HCT116 (cell line): Measurements from ENCODE around the gene ABHD10. TPM values are rescaled to one million over a fixed set of nuclear protein-coding genes. Genes with fewer than 3 reads are reported as not detected.

Experiments
- ATAC-seq: fragments of 200-7000 bp; cut with Tn5 transposase; 2 replicates; pipeline ENCODE4 v1.9.1; 2020; ENCODE audit warnings: mild to moderate bottlenecking, moderate library complexity
- BruUV-seq: library from RNA; stranded (reverse); fragments of 400-500 nt; replicated peaks from 2 replicates; lab custom pipeline; 2021; lab: Mats Ljungman, UMichigan
- CTCF ChIA-PET: fragments of 300-600 bp; sonication (Branson Sonifier 250); formaldehyde crosslinking; loops from one replicate; lab custom pipeline; 2021; ENCODE audit warnings: antibody characterized with exemption; lab: Charles Lee
- POLR2A ChIA-PET: fragments of 300-600, 350-600 bp; sonication (Branson Sonifier 250); formaldehyde crosslinking; loops from one replicate; lab custom pipeline; 2021; ENCODE audit warnings: antibody characterized with exemption; lab: Charles Lee
- RAD21 ChIA-PET, 2 experiments: fragments of 300-600 bp; sonication (Branson Sonifier 250); formaldehyde crosslinking; loops; one replicate each; lab custom pipeline; 2023; ENCODE audit warnings: low total read pairs in 2 of 2; ENCODE audit not compliant: uncharacterized antibody in 2 of 2, unreplicated experiment in 2 of 2, low non-redundant PET in 1 of 2; lab: Charles Lee
- DNase-seq: peaks from one replicate; pipeline ENCODE4 v3.0.0-alpha.2; 2010; ENCODE audit warnings: low read depth, low spot score
- H2AFZ ChIP-seq: fragments of 200-600 bp; shearing (Covaris generic), sonication (generic); 2 replicates; pipeline ENCODE4 v1.6.1; 2017; ENCODE audit warnings: low read depth, mixed run types, mixed read lengths, antibody characterized with exemption, low read length; ENCODE audit not compliant: poor library complexity, severe bottlenecking
- H3K27ac ChIP-seq: 2 replicates; pipeline ENCODE4 v1.5.1; 2012; ENCODE audit warnings: low read depth, low read length
- H3K27me3 ChIP-seq: fragments of 200-600 bp; sonication (generic); 2 replicates; pipeline ENCODE4 v1.6.1; 2016; ENCODE audit warnings: mixed run types, low read length, mixed read lengths; ENCODE audit not compliant: insufficient read depth
- H3K36me3 ChIP-seq, 2 experiments: fragments of 200-500 bp in 1 of 2; fragments of 200-600 bp in 1 of 2; sonication (Bioruptor generic) in 1 of 2; sonication (generic) in 1 of 2; 2 replicates each; pipeline versions ENCODE4 v1.5.1 to v1.6.1; 2014 to 2016; ENCODE audit warnings: low read length in 2 of 2, inconsistent platforms in 1 of 2, mixed read lengths in 1 of 2, mixed run types in 1 of 2; ENCODE audit not compliant: insufficient read depth in 2 of 2, control insufficient read depth in 1 of 2
- H3K4me1 ChIP-seq, 2 experiments: fragments of 200-600 bp in 1 of 2; sonication (generic) in 1 of 2; 2 replicates each; pipeline versions ENCODE4 v1.5.1 to v1.6.1; 2012 to 2017; ENCODE audit warnings: low read length in 2 of 2, inconsistent platforms in 1 of 2, mild to moderate bottlenecking in 1 of 2, mixed read lengths in 1 of 2, mixed run types in 1 of 2, moderate library complexity in 1 of 2; ENCODE audit not compliant: insufficient read depth in 2 of 2, control insufficient read depth in 1 of 2
- H3K4me2 ChIP-seq: fragments of 200-600 bp; sonication (generic); 2 replicates; pipeline ENCODE4 v1.6.1; 2017; ENCODE audit warnings: mixed run types, low read length, mixed read lengths
- H3K4me3 ChIP-seq, 2 experiments: fragments of 200-600 bp in 1 of 2; sonication (generic) in 1 of 2; replicated peaks in 1 of 2; 2 replicates each; pipeline ENCODE4 v1.5.1; 2011 to 2016; ENCODE audit warnings: low read length in 2 of 2, control low read depth in 1 of 2, low read depth in 1 of 2, mild to moderate bottlenecking in 1 of 2, mixed read lengths in 1 of 2, mixed run types in 1 of 2
- H3K79me2 ChIP-seq: fragments of 200-600 bp; sonication (generic); 2 replicates; pipeline ENCODE4 v1.6.1; 2017; ENCODE audit warnings: mild to moderate bottlenecking, mixed run types, low read length, moderate library complexity, mixed read lengths; ENCODE audit not compliant: insufficient read depth
- H3K9ac ChIP-seq: fragments of 200-600 bp; sonication (generic); 2 replicates; pipeline ENCODE4 v1.6.1; 2016; ENCODE audit warnings: low read length, mixed read lengths
- H3K9me2 ChIP-seq: fragments of 200-600 bp; sonication (generic), shearing (Covaris generic); 2 replicates; pipeline ENCODE4 v1.6.1; 2017; ENCODE audit warnings: mixed run types, mild to moderate bottlenecking, moderate library complexity; ENCODE audit not compliant: insufficient read depth
- H3K9me3 ChIP-seq, 2 experiments: fragments of 200-500 bp in 1 of 2; fragments of 200-600 bp in 1 of 2; sonication (Bioruptor generic) in 1 of 2; sonication (generic) in 1 of 2; 2 replicates each; pipeline ENCODE4 v1.6.1; 2014 to 2017; ENCODE audit warnings: low read length in 2 of 2, mixed read lengths in 2 of 2, inconsistent platforms in 1 of 2, low read depth in 1 of 2, mild to moderate bottlenecking in 1 of 2, mixed run types in 1 of 2, moderate library complexity in 1 of 2; ENCODE audit not compliant: control insufficient read depth in 1 of 2, insufficient read depth in 1 of 2
- H4K20me1 ChIP-seq: fragments of 200-600 bp; sonication (generic), shearing (Covaris generic); 2 replicates; pipeline ENCODE4 v1.6.1; 2017; ENCODE audit warnings: mixed run types, mild to moderate bottlenecking, moderate library complexity; ENCODE audit not compliant: insufficient read depth
- ATF3 ChIP-seq: IDR thresholded peaks from 2 replicates; pipeline ENCODE4 v1.6.1; 2012
- CEBPB ChIP-seq: IDR thresholded peaks from 2 replicates; pipeline ENCODE4 v1.6.1; 2012; ENCODE audit warnings: low read depth
- CTCF ChIP-seq, 3 experiments: fragments of 200-600 bp in 1 of 3; sonication (generic) in 1 of 3; IDR thresholded peaks in 2 of 3; conservative IDR thresholded peaks in 1 of 3; 2 replicates each; pipeline ENCODE4 v1.5.1; 2012 to 2017; ENCODE audit warnings: low read depth in 2 of 3, low read length in 2 of 3, antibody characterized with exemption in 1 of 3, borderline replicate concordance in 1 of 3, control low read depth in 1 of 3, mild to moderate bottlenecking in 1 of 3, mixed read lengths in 1 of 3, mixed run types in 1 of 3, moderate library complexity in 1 of 3; ENCODE audit not compliant: insufficient read depth in 1 of 3
- EGR1 ChIP-seq: IDR thresholded peaks from 2 replicates; pipeline ENCODE4 v1.6.1; 2012; ENCODE audit warnings: low read depth
- ELF1 ChIP-seq: IDR thresholded peaks from 2 replicates; pipeline ENCODE4 v1.6.1; 2012; ENCODE audit warnings: low read depth, borderline replicate concordance
- FOSL1 ChIP-seq: IDR thresholded peaks from 2 replicates; pipeline ENCODE4 v1.6.1; 2012; ENCODE audit warnings: low read depth
- JUND ChIP-seq: IDR thresholded peaks from 2 replicates; pipeline ENCODE4 v1.6.1; 2012
- RAD21 ChIP-seq: IDR thresholded peaks from 2 replicates; pipeline ENCODE4 v1.6.1; 2012; ENCODE audit warnings: low read depth, mild to moderate bottlenecking
- YY1 ChIP-seq: IDR thresholded peaks from 2 replicates; pipeline ENCODE4 v1.6.1; 2011; ENCODE audit warnings: low read length, low read depth, moderate library complexity, mild to moderate bottlenecking; ENCODE audit not compliant: insufficient replicate concordance; ENCODE audit errors: extremely low read depth
- ZBTB33 ChIP-seq: IDR thresholded peaks from 2 replicates; pipeline ENCODE4 v1.6.1; 2011; ENCODE audit warnings: mild to moderate bottlenecking, low read length, moderate library complexity; ENCODE audit not compliant: insufficient replicate concordance; ENCODE audit errors: extremely low read depth
- ZFX ChIP-seq: fragments of 450-650 bp; IDR thresholded peaks from 2 replicates; pipeline ENCODE4 v1.6.1; 2017
- ZNF274 ChIP-seq: fragments of 200-500 bp; sonication (Bioruptor generic); IDR thresholded peaks from 2 replicates; pipeline ENCODE4 v1.6.1; 2014; ENCODE audit warnings: mild to moderate bottlenecking, low read depth, low read length, inconsistent platforms
- intact Hi-C: fragments of 100-400 bp; cut with micrococcal nuclease; formaldehyde crosslinking; loops from 2 replicates; pipeline ENCODE4 v1.10.0; 2022
- total RNA-seq: library from RNA; stranded (reverse); gene quantifications from one replicate; pipeline ENCODE4 v1.2.1, GENCODE V29; 2021; ENCODE audit not compliant: unreplicated experiment

The ABHD10 gene
- total RNA-seq, 1 experiment from 2014 or later, result 295 TPM

- intact Hi-C loops, result no loop called here
- BruUV-seq, result no TSS peak
- no peaks in the 10 kb centered on the region for H3K9me2 ChIP-seq
- no peak overlapping the region for H2AFZ ChIP-seq
- no peak for TF ChIP-seq ZFX
- TF ChIP-seq YY1, result no peak
- TF ChIP-seq FOSL1, result no peak
- TF ChIP-seq CEBPB, result peak; percentile 81
- no peak for TF ChIP-seq JUND
- peak; percentile 32; the same call in 1 of the 2 replicates for TF ChIP-seq ATF3
- TF ChIP-seq ZNF274, result no peak
- TF ChIP-seq EGR1, result no peak; the same call in 1 of the 2 replicates
- no peak for TF ChIP-seq CTCF (IDR thresholded peaks at IDR 0.05 in 2 of 3, conservative IDR thresholded peaks at IDR 0.05 in 1 of 3; ENCODE audit: borderline replicate concordance in 1 of 3, insufficient read depth in 1 of 3, low read depth in 2 of 3, low read length in 2 of 3)
- TF ChIP-seq ELF1, result no peak
- no peak for TF ChIP-seq ZBTB33
- no peak for TF ChIP-seq RAD21
- H3K4me1 ChIP-seq, result peaks cover 26 to 47% of the 10 kb centered on the region in 2 experiments
- 0 out of 2 replicates have a peak, but pooled peaks have one; percentile 31 for ATAC-seq
- no peak overlapping the region for H3K4me3 ChIP-seq
- no peaks in the 10 kb centered on the region; the same call in 1 of the 2 replicates for H3K79me2 ChIP-seq
- no peak for DNase-seq
- peak overlapping the region; percentile 75; the same call in 1 of the 2 replicates for H3K27ac ChIP-seq
- no peak overlapping the region for H3K4me2 ChIP-seq
- H3K27me3 ChIP-seq, result no peaks in the 10 kb centered on the region
- H4K20me1 ChIP-seq, result no peaks in the 10 kb centered on the region
- ChIA-PET POLR2A (interaction anchor here (1.3 kb wide), 1 partner anchor 27 kb away, joined by 3 read pairs; no protein-coding TSS in a partner anchor), RAD21 (no interaction called here), CTCF (no interaction called here)
- peaks cover 22 to 51% of the 10 kb centered on the region in 2 experiments for H3K36me3 ChIP-seq
- no peak overlapping the region for H3K9ac ChIP-seq
- no peaks in the 10 kb centered on the region for H3K9me3 ChIP-seq
Measured at GRCh38 chr3:111944372-111944771, 34.5 kb upstream of the ABHD10 start.
